Endothelial cell of umbilical vein (primary cell): ENCODE results near the gene KRT84. TPM values are rescaled to one million over a fixed set of nuclear protein-coding genes. Genes with fewer than 3 reads are reported as not detected.

Experiments used
- BruUV-seq: library from RNA; stranded (reverse); fragments of 400-500 nt; replicated peaks from 2 replicates; lab custom pipeline; 2021; lab: Mats Ljungman, UMichigan
- CTCF ChIA-PET: fragments of 300-600, 350-600 bp; sonication (Branson Sonifier 250); formaldehyde crosslinking; loops from one replicate; lab custom pipeline; 2021; ENCODE audit warnings: antibody characterized with exemption, inconsistent platforms; lab: Charles Lee
- POLR2A ChIA-PET: fragments of 300-600, 350-600 bp; sonication (Branson Sonifier 250); formaldehyde crosslinking; loops from one replicate; lab custom pipeline; 2021; ENCODE audit warnings: antibody characterized with exemption, inconsistent platforms; lab: Charles Lee
- DNase-seq: peaks from one replicate; pipeline ENCODE4 v3.0.0-alpha.2; 2011; ENCODE audit warnings: low read depth, low spot score
- FAIRE-seq: peaks from 2 replicates; lab custom pipeline; 2011; peaks lifted over from hg19 to GRCh38; lab: Jason Lieb, UNC
- H2AFZ ChIP-seq: 2 replicates; pipeline ENCODE4 v1.6.0; 2012; ENCODE audit warnings: low read depth, low read length, control low read depth, inconsistent platforms
- H3K27ac ChIP-seq: 2 replicates; pipeline ENCODE4 v1.5.1; 2011; ENCODE audit warnings: low read depth, mild to moderate bottlenecking, control low read depth, low read length, moderate library complexity; ENCODE audit not compliant: insufficient read depth
- H3K27me3 ChIP-seq, 2 experiments: 2 replicates each; pipeline versions ENCODE4 v1.6.0 to v1.6.1; 2011; ENCODE audit warnings: low read length in 2 of 2, mixed read lengths in 1 of 2; ENCODE audit not compliant: control insufficient read depth in 2 of 2, insufficient read depth in 2 of 2
- H3K36me3 ChIP-seq, 2 experiments: 2 replicates in 1 of 2; 3 replicates in 1 of 2; pipeline ENCODE4 v1.5.1; 2011; ENCODE audit warnings: low read length in 2 of 2, mild to moderate bottlenecking in 1 of 2, moderate library complexity in 1 of 2; ENCODE audit not compliant: control insufficient read depth in 2 of 2, insufficient read depth in 2 of 2; ENCODE audit errors: extremely low read depth in 1 of 2
- H3K4me1 ChIP-seq: 3 replicates; pipeline ENCODE4 v1.5.1; 2011; ENCODE audit warnings: mild to moderate bottlenecking, low read length; ENCODE audit not compliant: control insufficient read depth, insufficient read depth; ENCODE audit errors: extremely low read depth
- H3K4me2 ChIP-seq: 2 replicates; pipeline ENCODE4 v1.6.1; 2011; ENCODE audit warnings: low read length, control low read depth, mixed read lengths; ENCODE audit not compliant: insufficient read depth
- H3K4me3 ChIP-seq, 3 experiments: fragments of 200-600 bp in 1 of 3; sonication (generic), shearing (Covaris generic) in 1 of 3; replicated peaks in 1 of 3; 2 replicates each; pipeline ENCODE4 v1.5.1; 2011 to 2016; ENCODE audit warnings: control low read depth in 3 of 3, low read length in 3 of 3, mild to moderate bottlenecking in 2 of 3, inconsistent platforms in 1 of 3, low read depth in 1 of 3, moderate library complexity in 1 of 3; ENCODE audit not compliant: insufficient read depth in 1 of 3
- H3K79me2 ChIP-seq: 2 replicates; pipeline ENCODE4 v1.6.0; 2012; ENCODE audit warnings: low read length, inconsistent platforms; ENCODE audit not compliant: control insufficient read depth, insufficient read depth
- H3K9ac ChIP-seq: replicated peaks from 2 replicates; pipeline ENCODE3; 2011; ENCODE audit warnings: low read length, control low read depth; ENCODE audit not compliant: insufficient read depth; ENCODE audit errors: extremely low read depth
- H3K9me1 ChIP-seq: replicated peaks from 3 replicates; pipeline ENCODE4 v1.6.0; 2011; ENCODE audit warnings: mild to moderate bottlenecking, low read length; ENCODE audit not compliant: control insufficient read depth, insufficient read depth; ENCODE audit errors: extremely low read depth
- H3K9me3 ChIP-seq: replicated peaks from 2 replicates; pipeline ENCODE4 v1.5.1; 2012; ENCODE audit warnings: low read length, inconsistent platforms; ENCODE audit not compliant: control insufficient read depth, insufficient read depth
- H4K20me1 ChIP-seq: replicated peaks from 2 replicates; pipeline ENCODE3; 2011; ENCODE audit warnings: mild to moderate bottlenecking, low read length; ENCODE audit not compliant: control insufficient read depth, insufficient read depth; ENCODE audit errors: extremely low read depth
- CTCF ChIP-seq, 2 donors: IDR thresholded peaks; 1 replicate in 1 of 2; 2 replicates in 1 of 2; pipeline ENCODE4 v1.5.1; 2011; ENCODE audit warnings: low read length in 2 of 2, mild to moderate bottlenecking in 2 of 2, moderate library complexity in 2 of 2, control low read depth in 1 of 2, inconsistent platforms in 1 of 2, low read depth in 1 of 2; ENCODE audit not compliant: insufficient read depth in 1 of 2; ENCODE audit errors: extremely low read depth in 1 of 2
- EZH2 ChIP-seq: IDR thresholded peaks from 2 replicates; pipeline ENCODE4 v1.6.1; 2012; ENCODE audit warnings: borderline replicate concordance, low read depth, mild to moderate bottlenecking, moderate library complexity, low read length, inconsistent platforms; ENCODE audit not compliant: severe bottlenecking
- FOS ChIP-seq: IDR thresholded peaks from 2 replicates; pipeline ENCODE4 v1.6.1; 2011; ENCODE audit warnings: mild to moderate bottlenecking, low read length, moderate library complexity, borderline replicate concordance; ENCODE audit not compliant: insufficient read depth
- JUN ChIP-seq: IDR thresholded peaks from 2 replicates; pipeline ENCODE4 v1.6.1; 2011; ENCODE audit warnings: borderline replicate concordance, low read depth; ENCODE audit not compliant: insufficient read length, insufficient read depth
- MAX ChIP-seq: IDR thresholded peaks from 2 replicates; pipeline ENCODE4 v1.6.1; 2011; ENCODE audit not compliant: insufficient read depth, insufficient read length
- POLR2A ChIP-seq: IDR thresholded peaks from 2 replicates; pipeline ENCODE4 v1.6.1; 2012; ENCODE audit warnings: low read depth, mild to moderate bottlenecking, control low read depth, low read length
- POLR2AphosphoS5 ChIP-seq: IDR thresholded peaks from 2 replicates; pipeline ENCODE4 v1.6.1; 2012; ENCODE audit warnings: low read depth, mild to moderate bottlenecking, control low read depth, low read length, moderate library complexity; ENCODE audit not compliant: insufficient read depth
- dilution Hi-C: fragments of 300-500 bp; cut with MboI; formaldehyde crosslinking; loops from one replicate; pipeline ENCODE4 v1.15.0; 2019; ENCODE audit warnings: low sequenced_read_pairs; ENCODE audit not compliant: extremely low pct_ligation_motif_present
- intact Hi-C: fragments of 100-400 bp; cut with micrococcal nuclease; formaldehyde crosslinking; loops from one replicate; pipeline ENCODE4 v1.10.0; 2022
- polyA plus RNA-seq, 4 experiments: library from polyadenylated mRNA; depleted of rRNA in 3 of 4; stranded (reverse) in 3 of 4; unstranded in 1 of 4; fragments of >200 nt; gene quantifications; 2 replicates each; pipeline versions ENCODE4 v1.2.1 to v1.2.3, GENCODE V29; 2011 to 2012; ENCODE audit warnings: missing spikeins in 1 of 4
- total RNA-seq: library from RNA; stranded (reverse); gene quantifications from 2 replicates; pipeline ENCODE4 v1.2.3, GENCODE V29; 2021

KRT84 gene
- total and polyA plus RNA-seq, 2 donors (not counting 3 experiments of a cell fraction or from before 2014, with no cell fraction given), result not detected

- ChIA-PET CTCF (no interaction called here), POLR2A (no interaction called here)
- Histone ChIP-seq H3K4me3 (no peak overlapping the region), H3K27me3 (peaks cover 6 to 14% of the 10 kb centered on the region in 2 experiments), H3K36me3 (no peaks in the 10 kb centered on the region), H3K9me3 (no peaks in the 10 kb centered on the region), H4K20me1 (no peaks in the 10 kb centered on the region), H3K9me1 (no peaks in the 10 kb centered on the region), H3K4me1 (no peaks in the 10 kb centered on the region), H2AFZ (no peak overlapping the region), H3K79me2 (no peaks in the 10 kb centered on the region), H3K4me2 (no peak overlapping the region), H3K9ac (no peak overlapping the region), H3K27ac (no peak overlapping the region)
- intact Hi-C loops, result no loop called here
- BruUV-seq, result no TSS peak
- DNase-seq, result no peak
- TF ChIP-seq EZH2 (no peak), POLR2A (no peak), JUN (no peak), MAX (no peak), POLR2AphosphoS5 (no peak), CTCF (IDR thresholded peaks at IDR 0.05; ENCODE audit: extremely low read depth in 1 of 2, insufficient read depth in 1 of 2, low read depth in 1 of 2, low read length in 2 of 2) (no peak), FOS (no peak)
- no peak for FAIRE-seq
- dilution Hi-C loops, result no loop called here
Observed at GRCh38 chr12:52419656-52420055, 34.2 kb upstream of the KRT84 start.
